ENCODE data around the gene DNPH1.

DNPH1 gene

GRCh38 chr6:43217351-43217750 is 11.9 kb downstream of the DNPH1 start:
- Histone ChIP-seq H2AFZ (ENCODE audit: low read depth, low read length) (no peak overlapping the region), H3K14ac (ENCODE audit: low read length in 2 of 2) (no peak overlapping the region), H3K4me3 (ENCODE audit: insufficient read depth in 1 of 2, low read depth in 1 of 2, low read length in 2 of 2) (no peak overlapping the region), H3K27ac (ENCODE audit: low read length, poor library complexity, severe bottlenecking) (no peak overlapping the region), H3K4me2 (ENCODE audit: low read length, poor library complexity, severe bottlenecking) (no peak overlapping the region), H3K18ac (ENCODE audit: low read depth in 1 of 2, low read length in 2 of 2) (no peak overlapping the region), H3K4me1 (ENCODE audit: control insufficient read depth, insufficient read depth, low read depth, low read length) (no peaks in the 10 kb centered on the region), H2BK5ac (ENCODE audit: low read depth, low read length, poor library complexity, severe bottlenecking) (no peak overlapping the region), H3K9me3 (ENCODE audit: control insufficient read depth, low read length) (no peaks in the 10 kb centered on the region), H3K9ac (ENCODE audit: low read length) (no peak overlapping the region), H3K27me3 (ENCODE audit: control insufficient read depth in 1 of 2, insufficient read depth in 1 of 2, low read length in 2 of 2) (no peaks in the 10 kb centered on the region), H3K36me3 (ENCODE audit: control insufficient read depth in 1 of 2, insufficient read depth in 2 of 2, low read depth in 1 of 2, low read length in 2 of 2) (peaks cover 69 to 82% of the 10 kb centered on the region in 2 experiments), H2BK120ac (ENCODE audit: low read depth, low read length) (no peak overlapping the region), H4K8ac (ENCODE audit: low read length) (no peak overlapping the region), H2BK15ac (ENCODE audit: low read depth, poor library complexity, severe bottlenecking) (no peak overlapping the region), H2BK12ac (ENCODE audit: low read length in 2 of 2) (no peak overlapping the region), H4K91ac (ENCODE audit: low read length) (no peak overlapping the region), H3K79me1 (replicated peaks; ENCODE audit: low read length, poor library complexity, severe bottlenecking) (no peaks in the 10 kb centered on the region), H3K4ac (ENCODE audit: low read depth in 1 of 2, low read length in 2 of 2) (no peak overlapping the region), H3K23ac (ENCODE audit: low read length in 2 of 2) (no peak overlapping the region), H2AK5ac (ENCODE audit: low read length, severe bottlenecking) (no peak overlapping the region)
- WGBS, result 95% methylated on average over 5 of the region's 5 CpGs
- DNase-seq, result no peak

- no peak overlapping the region for H2BK120ac ChIP-seq (ENCODE audit: low read depth, low read length)
- no peak overlapping the region for H2BK15ac ChIP-seq (ENCODE audit: low read depth, poor library complexity, severe bottlenecking)
- no peak overlapping the region for H3K9ac ChIP-seq (ENCODE audit: low read length)
- H3K18ac ChIP-seq (ENCODE audit: low read depth in 1 of 2, low read length in 2 of 2), result no peak overlapping the region
- no peak overlapping the region for H2BK5ac ChIP-seq (ENCODE audit: low read depth, low read length, poor library complexity, severe bottlenecking)
- peak overlapping the region in 1 of 2 experiments; percentile 15 for H3K4me3 ChIP-seq (ENCODE audit: insufficient read depth in 1 of 2, low read depth in 1 of 2, low read length in 2 of 2)
- H3K23ac ChIP-seq (ENCODE audit: low read length in 2 of 2), result peak overlapping the region in 1 of 2 experiments; percentile 60
- DNase-seq, result no peak
- no peak overlapping the region for H2BK12ac ChIP-seq (ENCODE audit: low read length in 2 of 2)
- no peak overlapping the region for H3K4ac ChIP-seq (ENCODE audit: low read depth in 1 of 2, low read length in 2 of 2)
- peaks cover 57 to 83% of the 10 kb centered on the region in 2 experiments for H3K36me3 ChIP-seq (ENCODE audit: control insufficient read depth in 1 of 2, insufficient read depth in 2 of 2, low read depth in 1 of 2, low read length in 2 of 2)
- H3K27ac ChIP-seq (ENCODE audit: low read length, poor library complexity, severe bottlenecking), result no peak overlapping the region
- no peaks in the 10 kb centered on the region for H3K4me1 ChIP-seq (ENCODE audit: control insufficient read depth, insufficient read depth, low read depth, low read length)
- H3K14ac ChIP-seq (ENCODE audit: low read length in 2 of 2), result no peak overlapping the region
- H3K27me3 ChIP-seq (ENCODE audit: control insufficient read depth in 1 of 2, insufficient read depth in 1 of 2, low read length in 2 of 2), result no peaks in the 10 kb centered on the region
- WGBS, result 93% methylated on average over 12 of the region's 12 CpGs
- H4K8ac ChIP-seq (ENCODE audit: low read length), result no peak overlapping the region
- no peak overlapping the region for H4K91ac ChIP-seq (ENCODE audit: low read length)
- no peak overlapping the region for H2AK5ac ChIP-seq (ENCODE audit: low read length, severe bottlenecking)
- no peak overlapping the region for H3K4me2 ChIP-seq (ENCODE audit: low read length, poor library complexity, severe bottlenecking)
- H2AFZ ChIP-seq (ENCODE audit: low read depth, low read length), result no peak overlapping the region
- no peaks in the 10 kb centered on the region for H3K9me3 ChIP-seq (ENCODE audit: control insufficient read depth, low read length)
- no peaks in the 10 kb centered on the region for H3K79me1 ChIP-seq (replicated peaks; ENCODE audit: low read length, poor library complexity, severe bottlenecking)
These were observed 13.1 kb downstream of the DNPH1 start for GRCh38 chr6:43216200-43216599.

- Histone ChIP-seq H2BK5ac (ENCODE audit: low read depth, low read length, poor library complexity, severe bottlenecking) (no peak overlapping the region), H2AK5ac (ENCODE audit: low read length, severe bottlenecking) (no peak overlapping the region), H3K9me3 (ENCODE audit: control insufficient read depth, low read length) (no peaks in the 10 kb centered on the region), H3K4ac (ENCODE audit: low read depth in 1 of 2, low read length in 2 of 2) (no peak overlapping the region), H4K8ac (ENCODE audit: low read length) (no peak overlapping the region), H3K9ac (ENCODE audit: low read length) (no peak overlapping the region), H2BK12ac (ENCODE audit: low read length in 2 of 2) (no peak overlapping the region), H4K91ac (ENCODE audit: low read length) (no peak overlapping the region), H3K14ac (ENCODE audit: low read length in 2 of 2) (no peak overlapping the region), H2BK15ac (ENCODE audit: low read depth, poor library complexity, severe bottlenecking) (no peak overlapping the region), H3K27me3 (ENCODE audit: control insufficient read depth in 1 of 2, insufficient read depth in 1 of 2, low read length in 2 of 2) (no peaks in the 10 kb centered on the region), H3K27ac (ENCODE audit: low read length, poor library complexity, severe bottlenecking) (no peak overlapping the region), H3K4me1 (ENCODE audit: control insufficient read depth, insufficient read depth, low read depth, low read length) (no peaks in the 10 kb centered on the region), H2BK120ac (ENCODE audit: low read depth, low read length) (no peak overlapping the region), H3K23ac (ENCODE audit: low read length in 2 of 2) (no peak overlapping the region), H3K79me1 (replicated peaks; ENCODE audit: low read length, poor library complexity, severe bottlenecking) (no peaks in the 10 kb centered on the region), H3K4me2 (ENCODE audit: low read length, poor library complexity, severe bottlenecking) (no peak overlapping the region), H3K4me3 (ENCODE audit: insufficient read depth in 1 of 2, low read depth in 1 of 2, low read length in 2 of 2) (no peak overlapping the region), H3K36me3 (ENCODE audit: control insufficient read depth in 1 of 2, insufficient read depth in 2 of 2, low read depth in 1 of 2, low read length in 2 of 2) (peaks cover 47 to 72% of the 10 kb centered on the region in 2 experiments), H3K18ac (ENCODE audit: low read depth in 1 of 2, low read length in 2 of 2) (no peak overlapping the region), H2AFZ (ENCODE audit: low read depth, low read length) (no peak overlapping the region)
- no peak for DNase-seq
- WGBS, result 95% methylated on average over 8 of the region's 8 CpGs
These were observed 14.2 kb downstream of the DNPH1 start for GRCh38 chr6:43215066-43215465.

- Histone ChIP-seq H2AK5ac (ENCODE audit: low read length, severe bottlenecking) (no peak overlapping the region), H3K79me1 (replicated peaks; ENCODE audit: low read length, poor library complexity, severe bottlenecking) (no peaks in the 10 kb centered on the region), H3K14ac (ENCODE audit: low read length in 2 of 2) (no peak overlapping the region), H3K4me1 (ENCODE audit: control insufficient read depth, insufficient read depth, low read depth, low read length) (no peaks in the 10 kb centered on the region), H2BK120ac (ENCODE audit: low read depth, low read length) (no peak overlapping the region), H3K9ac (ENCODE audit: low read length) (no peak overlapping the region), H3K27ac (ENCODE audit: low read length, poor library complexity, severe bottlenecking) (no peak overlapping the region), H3K4me2 (ENCODE audit: low read length, poor library complexity, severe bottlenecking) (no peak overlapping the region), H4K8ac (ENCODE audit: low read length) (no peak overlapping the region), H2BK5ac (ENCODE audit: low read depth, low read length, poor library complexity, severe bottlenecking) (no peak overlapping the region), H3K4ac (ENCODE audit: low read depth in 1 of 2, low read length in 2 of 2) (no peak overlapping the region), H3K36me3 (ENCODE audit: control insufficient read depth in 1 of 2, insufficient read depth in 2 of 2, low read depth in 1 of 2, low read length in 2 of 2) (peaks cover 34 to 57% of the 10 kb centered on the region in 2 experiments), H2BK12ac (ENCODE audit: low read length in 2 of 2) (no peak overlapping the region), H3K23ac (ENCODE audit: low read length in 2 of 2) (no peak overlapping the region), H2BK15ac (ENCODE audit: low read depth, poor library complexity, severe bottlenecking) (no peak overlapping the region), H3K9me3 (ENCODE audit: control insufficient read depth, low read length) (no peaks in the 10 kb centered on the region), H3K18ac (ENCODE audit: low read depth in 1 of 2, low read length in 2 of 2) (no peak overlapping the region), H4K91ac (ENCODE audit: low read length) (no peak overlapping the region), H3K4me3 (ENCODE audit: insufficient read depth in 1 of 2, low read depth in 1 of 2, low read length in 2 of 2) (no peak overlapping the region), H3K27me3 (ENCODE audit: control insufficient read depth in 1 of 2, insufficient read depth in 1 of 2, low read length in 2 of 2) (no peaks in the 10 kb centered on the region), H2AFZ (ENCODE audit: low read depth, low read length) (no peak overlapping the region)
- no peak for DNase-seq
- 93% methylated on average over 10 of the region's 11 CpGs for WGBS
These were observed 15.8 kb downstream of the DNPH1 start for GRCh38 chr6:43213431-43213830.

Measured in mesenchymal stem cell (in vitro differentiated cells and primary cell).